IPS-18a (cell line): Measurements from ENCODE around the gene LCN10.

Experiments
- H3K27ac ChIP-seq: one replicate; pipeline ENCODE4 v1.5.1; 2013; ENCODE audit warnings: low read length
- H3K27me3 ChIP-seq: one replicate; pipeline ENCODE4 v1.6.1; 2013; ENCODE audit warnings: mild to moderate bottlenecking, low read length; ENCODE audit not compliant: control insufficient read depth, insufficient read depth
- H3K36me3 ChIP-seq: one replicate; pipeline ENCODE4 v1.6.1; 2013; ENCODE audit warnings: low read depth, low read length; ENCODE audit not compliant: control insufficient read depth
- H3K4me1 ChIP-seq: one replicate; pipeline ENCODE4 v1.6.1; 2013; ENCODE audit warnings: low read depth, low read length; ENCODE audit not compliant: control insufficient read depth
- H3K4me3 ChIP-seq: one replicate; pipeline ENCODE4 v1.5.1; 2013; ENCODE audit warnings: low read length
- H3K9ac ChIP-seq: one replicate; pipeline ENCODE4 v1.6.1; 2013; ENCODE audit warnings: mild to moderate bottlenecking, low read length, moderate library complexity
- H3K9me3 ChIP-seq: one replicate; pipeline ENCODE4 v1.6.1; 2013; ENCODE audit warnings: low read depth, low read length; ENCODE audit not compliant: control insufficient read depth

The LCN10 gene

GRCh38 chr9:136740971-136741882, 1.5 kb downstream of the LCN10 start:
- Histone ChIP-seq H3K27me3 (no peaks in the 10 kb centered on the region), H3K4me3 (no peak overlapping the region), H3K9ac (no peak overlapping the region), H3K36me3 (no peaks in the 10 kb centered on the region), H3K27ac (no peak overlapping the region), H3K9me3 (no peaks in the 10 kb centered on the region), H3K4me1 (no peaks in the 10 kb centered on the region)

DNA sequence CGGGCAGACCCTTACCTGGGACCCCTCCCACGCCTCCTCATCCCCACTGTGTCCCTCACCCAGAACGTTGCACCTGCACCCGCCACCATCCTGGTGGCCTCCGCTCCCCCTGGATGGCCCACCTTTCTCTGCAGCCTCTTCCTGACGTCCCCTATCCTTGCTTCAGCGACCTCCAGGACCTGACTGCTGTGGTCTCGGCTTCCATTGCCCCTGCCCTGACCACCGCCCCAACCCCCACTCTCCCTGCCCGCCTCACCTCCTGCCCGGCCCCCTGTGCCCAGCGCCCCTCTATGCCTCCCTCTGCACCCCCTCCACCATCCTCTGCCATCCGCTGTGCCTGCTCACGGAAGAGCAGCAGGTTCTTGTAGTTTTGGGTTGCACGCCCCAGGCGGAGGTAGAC, 2.2 kb downstream of the LCN10 start:
- Histone ChIP-seq H3K36me3 (no peaks in the 10 kb centered on the region), H3K9ac (no peak overlapping the region), H3K9me3 (no peaks in the 10 kb centered on the region), H3K4me1 (no peaks in the 10 kb centered on the region), H3K4me3 (no peak overlapping the region), H3K27ac (no peak overlapping the region), H3K27me3 (no peaks in the 10 kb centered on the region)

GRCh38 chr9:136740069-136740468, 2.7 kb downstream of the LCN10 start:
- Histone ChIP-seq H3K4me1 (no peaks in the 10 kb centered on the region), H3K9ac (no peak overlapping the region), H3K27ac (no peak overlapping the region), H3K36me3 (no peaks in the 10 kb centered on the region), H3K9me3 (no peaks in the 10 kb centered on the region), H3K4me3 (no peak overlapping the region), H3K27me3 (no peaks in the 10 kb centered on the region)

GRCh38 chr9:136739509-136739908, 3.2 kb downstream of the LCN10 start:
- Histone ChIP-seq H3K4me1 (no peaks in the 10 kb centered on the region), H3K4me3 (no peak overlapping the region), H3K36me3 (no peaks in the 10 kb centered on the region), H3K9me3 (no peaks in the 10 kb centered on the region), H3K27me3 (no peaks in the 10 kb centered on the region), H3K27ac (no peak overlapping the region), H3K9ac (no peak overlapping the region)

- H3K4me3 ChIP-seq = no peak overlapping the region
- H3K9me3 ChIP-seq = no peaks in the 10 kb centered on the region
- no peak overlapping the region for H3K27ac ChIP-seq
- H3K36me3 ChIP-seq = no peaks in the 10 kb centered on the region
- no peak overlapping the region for H3K9ac ChIP-seq
- H3K27me3 ChIP-seq = no peaks in the 10 kb centered on the region
- H3K4me1 ChIP-seq = no peaks in the 10 kb centered on the region
Measured at GRCh38 chr9:136738960-136739359, 3.8 kb downstream of the LCN10 start.

DNA sequence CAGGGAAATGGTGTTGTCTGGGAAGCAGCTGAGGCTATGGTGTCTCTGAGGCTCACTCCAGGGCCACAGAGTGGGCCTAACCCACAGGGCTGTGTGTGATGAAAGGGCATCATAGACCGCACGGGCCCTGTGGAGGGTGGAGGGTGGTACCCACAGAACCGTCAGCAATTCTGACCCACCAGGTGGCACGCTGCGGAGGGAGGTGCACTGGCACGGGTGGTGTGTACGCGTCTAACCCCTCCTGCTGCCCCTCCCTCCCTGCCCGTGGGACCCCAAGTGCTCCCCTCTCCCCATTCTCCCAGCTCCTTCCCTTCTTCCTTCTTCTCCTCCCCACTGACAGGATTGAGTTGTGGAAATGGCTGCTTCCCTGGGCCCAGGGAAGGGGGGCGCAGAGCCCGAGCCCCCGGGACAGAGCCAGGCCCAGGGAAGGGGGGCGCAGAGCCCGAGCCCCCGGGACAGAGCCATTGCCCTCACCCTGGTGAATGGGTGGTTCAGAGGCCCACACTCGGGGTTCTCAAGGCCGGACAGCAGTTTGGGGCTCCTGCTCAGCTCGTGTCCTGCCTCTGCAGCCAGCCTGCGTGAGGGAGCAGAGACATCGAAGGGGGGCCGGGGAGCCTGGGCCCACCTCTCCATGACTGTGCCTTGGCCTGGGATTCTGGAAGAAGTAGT, 6.8 kb downstream of the LCN10 start:
- no peaks in the 10 kb centered on the region for H3K36me3 ChIP-seq
- H3K4me3 ChIP-seq = no peak overlapping the region
- no peaks in the 10 kb centered on the region for H3K4me1 ChIP-seq
- H3K27ac ChIP-seq = no peak overlapping the region
- H3K9me3 ChIP-seq = no peaks in the 10 kb centered on the region
- H3K9ac ChIP-seq = no peak overlapping the region
- no peaks in the 10 kb centered on the region for H3K27me3 ChIP-seq

DNA sequence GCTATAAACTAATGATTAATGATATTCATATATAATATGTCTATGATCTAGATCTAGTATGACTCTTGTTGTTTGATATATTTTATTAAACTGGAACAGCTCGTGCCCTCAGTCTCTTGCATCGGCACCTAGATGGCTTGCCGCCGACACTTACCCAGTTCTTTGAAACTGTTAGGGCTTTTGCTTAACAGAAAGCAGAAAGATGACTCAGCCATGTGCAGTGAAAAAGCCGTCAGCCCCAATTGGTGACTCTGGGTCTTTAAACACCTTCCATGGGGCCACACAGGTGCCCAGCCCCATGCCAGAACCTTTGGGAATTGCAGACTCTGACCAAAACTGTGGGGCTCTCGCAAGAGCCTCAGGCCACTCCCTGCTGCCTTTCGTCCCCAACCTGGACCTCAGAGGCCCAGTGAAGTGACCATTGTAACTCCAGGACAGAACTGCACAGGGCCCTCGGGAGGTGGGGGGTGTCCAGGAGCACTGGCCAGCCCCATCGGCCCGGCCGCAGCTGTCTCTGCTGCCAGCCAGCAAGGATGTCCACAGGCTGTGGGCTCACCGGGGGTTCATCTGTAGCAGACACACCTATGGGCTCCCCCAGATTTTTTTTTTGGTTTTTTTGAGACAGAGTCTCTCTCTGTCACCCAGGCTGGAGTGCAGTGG, 7.8 kb downstream of the LCN10 start:
- H3K4me3 ChIP-seq = no peak overlapping the region
- H3K36me3 ChIP-seq = no peaks in the 10 kb centered on the region
- no peaks in the 10 kb centered on the region for H3K4me1 ChIP-seq
- no peak overlapping the region for H3K9ac ChIP-seq
- H3K27ac ChIP-seq = no peak overlapping the region
- no peaks in the 10 kb centered on the region for H3K9me3 ChIP-seq
- no peaks in the 10 kb centered on the region for H3K27me3 ChIP-seq

DNA sequence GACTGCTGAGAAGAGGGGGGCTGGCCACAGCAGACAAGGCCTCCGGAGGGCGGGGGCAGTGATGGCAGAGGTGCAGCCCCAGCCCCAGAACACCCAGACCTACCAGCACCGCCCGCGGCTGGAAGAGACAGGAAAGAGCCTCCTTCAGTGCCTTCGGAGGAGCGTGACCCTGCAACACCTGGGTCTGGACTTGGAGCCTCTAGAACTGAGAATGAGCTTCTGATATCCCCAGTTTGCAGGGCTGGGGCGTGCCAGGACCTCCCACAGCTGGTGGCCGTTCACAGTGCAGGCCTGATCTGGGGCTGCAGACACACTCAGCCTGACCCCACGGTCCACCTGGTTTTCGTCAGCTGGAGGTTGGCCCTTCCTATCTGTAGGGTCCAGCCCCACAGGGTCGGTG, 9.1 kb downstream of the LCN10 start:
- H3K4me1 ChIP-seq = no peaks in the 10 kb centered on the region
- H3K36me3 ChIP-seq = no peaks in the 10 kb centered on the region
- H3K9me3 ChIP-seq = no peaks in the 10 kb centered on the region
- H3K9ac ChIP-seq = no peak overlapping the region
- H3K27me3 ChIP-seq = peaks cover 11% of the 10 kb centered on the region
- H3K27ac ChIP-seq = no peak overlapping the region
- H3K4me3 ChIP-seq = no peak overlapping the region

DNA sequence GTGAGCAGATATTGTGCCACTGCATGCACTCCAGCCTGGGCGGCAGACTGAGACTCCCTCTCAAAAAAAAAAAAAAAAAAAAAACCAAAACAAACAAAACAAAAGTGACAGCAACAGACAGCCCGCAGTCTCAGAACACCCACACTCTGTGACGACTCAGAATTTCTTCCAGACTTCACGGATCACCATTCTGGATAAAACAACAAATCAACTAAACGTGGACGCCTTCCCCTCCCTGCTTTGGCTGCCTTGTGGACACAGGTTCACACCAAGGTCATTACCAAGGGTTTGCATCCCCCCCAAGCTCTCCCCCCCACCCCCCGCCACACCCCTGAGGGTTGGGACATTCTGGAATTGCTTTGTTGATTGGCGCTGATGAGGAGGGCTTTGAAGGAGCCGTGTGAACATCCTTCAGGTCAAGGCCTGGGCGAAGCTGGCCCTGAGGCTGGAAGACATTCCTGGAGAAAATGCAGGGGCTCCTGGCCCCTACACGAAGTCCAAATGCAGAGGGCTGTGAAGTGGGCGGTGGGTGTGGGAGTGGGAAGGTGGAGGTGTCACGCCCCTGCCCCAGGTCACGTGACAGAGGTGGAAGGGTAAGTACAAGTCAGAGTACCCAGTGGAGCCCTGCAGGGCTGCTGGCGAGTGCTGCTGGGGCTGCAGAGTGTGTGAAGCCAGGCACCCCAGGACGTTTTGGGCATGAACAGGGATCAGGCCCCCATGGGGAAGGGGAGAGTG, 10.1 kb downstream of the LCN10 start:
- Histone ChIP-seq H3K4me1 (no peaks in the 10 kb centered on the region), H3K4me3 (no peak overlapping the region), H3K27me3 (peaks cover 11% of the 10 kb centered on the region), H3K9me3 (no peaks in the 10 kb centered on the region), H3K36me3 (no peaks in the 10 kb centered on the region), H3K9ac (no peak overlapping the region), H3K27ac (no peak overlapping the region)

DNA sequence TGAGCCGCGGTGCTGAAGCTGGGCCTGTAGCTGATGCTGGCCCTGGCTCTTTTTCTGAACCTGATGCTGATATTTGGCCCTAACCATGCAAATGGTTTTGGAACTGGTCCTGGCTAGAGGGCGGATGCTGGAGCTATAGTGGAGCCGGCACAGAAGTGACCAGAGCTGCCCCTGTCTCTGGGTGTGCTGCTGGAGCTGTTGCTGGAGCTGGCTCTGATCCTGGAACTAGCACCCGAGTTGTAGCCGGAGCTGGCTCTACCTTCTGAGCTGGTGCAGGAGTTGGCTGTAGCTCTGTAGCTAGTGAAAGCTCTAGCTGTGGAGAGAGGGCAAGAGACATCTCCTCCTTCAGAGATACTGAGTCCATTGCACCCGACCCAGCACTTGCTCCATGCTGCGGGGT, 12.8 kb downstream of the LCN10 start:
- Histone ChIP-seq H3K9me3 (no peaks in the 10 kb centered on the region), H3K4me1 (peaks cover 11% of the 10 kb centered on the region), H3K9ac (no peak overlapping the region), H3K4me3 (no peak overlapping the region), H3K36me3 (peaks cover 14% of the 10 kb centered on the region), H3K27ac (no peak overlapping the region), H3K27me3 (peaks cover 11% of the 10 kb centered on the region)

GRCh38 chr9:136729144-136729543, 13.6 kb downstream of the LCN10 start:
- Histone ChIP-seq H3K36me3 (peaks cover 22% of the 10 kb centered on the region), H3K9me3 (no peaks in the 10 kb centered on the region), H3K4me1 (peaks cover 11% of the 10 kb centered on the region), H3K9ac (peak overlapping the region; percentile 58), H3K4me3 (peak overlapping the region; percentile 94), H3K27me3 (peaks cover 11% of the 10 kb centered on the region), H3K27ac (no peak overlapping the region)
